GM19240 (cell line): ENCODE results near the gene LRRC4B.
A peak's percentile ranks its signal among the peaks of the same experiment; 100 is the strongest.
"Not testable (repeated sequence)": the region's sequence is repeated elsewhere in the genome, so short reads cannot be mapped to it uniquely, and the experiment has no call there.

Experiments used
- DNase-seq: peaks from one replicate; pipeline ENCODE4 v3.0.0; 2011; ENCODE audit warnings: low spot score; ENCODE audit not compliant: insufficient read length

Gene LRRC4B

DNA sequence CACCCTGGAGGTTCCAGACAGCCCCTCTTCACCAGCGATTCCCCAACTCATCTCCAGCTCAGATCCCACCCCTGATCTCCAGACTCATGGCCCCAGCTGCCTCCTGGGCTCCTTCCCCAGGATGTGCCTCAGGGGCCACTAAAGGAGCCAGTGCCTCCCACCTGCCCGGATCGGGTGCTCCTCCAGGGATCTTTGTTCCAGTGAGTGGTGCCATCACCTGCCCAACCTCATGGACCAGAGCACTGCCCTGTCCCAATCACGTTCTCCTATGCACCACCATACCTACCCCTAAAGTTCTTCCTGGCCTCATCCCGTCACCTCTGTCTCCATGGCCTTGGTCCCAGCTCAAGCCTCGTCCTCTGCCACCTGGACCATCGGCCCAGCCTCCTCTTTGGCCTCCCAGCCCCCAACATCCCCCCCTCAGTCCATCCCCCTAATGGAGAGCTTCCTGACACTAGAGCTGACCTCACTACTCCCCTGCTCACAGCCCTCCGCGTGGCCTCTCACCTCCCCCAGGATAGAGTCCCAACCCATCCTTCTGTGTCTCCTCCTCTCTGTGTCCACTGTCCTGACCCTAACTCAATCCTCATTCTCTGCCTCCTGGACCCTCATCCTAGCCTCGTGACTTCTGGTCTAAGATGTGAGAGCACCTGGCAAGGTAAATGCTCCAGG is 82.8 kb downstream of the LRRC4B start:
- DNase-seq = no peak

DNA sequence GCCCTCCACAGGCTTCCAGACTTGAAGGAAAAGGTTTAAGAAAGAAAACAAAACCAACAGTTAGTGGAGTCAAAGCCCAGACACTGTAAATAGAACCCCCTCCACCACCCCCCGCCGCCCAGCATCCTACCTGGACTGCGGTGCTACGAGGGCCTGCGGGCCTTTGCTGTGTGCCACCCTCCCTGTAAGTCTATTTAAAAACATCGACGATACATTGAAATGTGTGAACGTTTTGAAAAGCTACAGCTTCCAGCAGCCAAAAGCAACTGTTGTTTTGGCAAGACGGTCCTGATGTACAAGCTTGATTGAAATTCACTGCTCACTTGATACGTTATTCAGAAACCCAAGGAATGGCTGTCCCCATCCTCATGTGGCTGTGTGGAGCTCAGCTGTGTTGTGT is 85.3 kb downstream of the LRRC4B start:
- no peak for DNase-seq

DNA sequence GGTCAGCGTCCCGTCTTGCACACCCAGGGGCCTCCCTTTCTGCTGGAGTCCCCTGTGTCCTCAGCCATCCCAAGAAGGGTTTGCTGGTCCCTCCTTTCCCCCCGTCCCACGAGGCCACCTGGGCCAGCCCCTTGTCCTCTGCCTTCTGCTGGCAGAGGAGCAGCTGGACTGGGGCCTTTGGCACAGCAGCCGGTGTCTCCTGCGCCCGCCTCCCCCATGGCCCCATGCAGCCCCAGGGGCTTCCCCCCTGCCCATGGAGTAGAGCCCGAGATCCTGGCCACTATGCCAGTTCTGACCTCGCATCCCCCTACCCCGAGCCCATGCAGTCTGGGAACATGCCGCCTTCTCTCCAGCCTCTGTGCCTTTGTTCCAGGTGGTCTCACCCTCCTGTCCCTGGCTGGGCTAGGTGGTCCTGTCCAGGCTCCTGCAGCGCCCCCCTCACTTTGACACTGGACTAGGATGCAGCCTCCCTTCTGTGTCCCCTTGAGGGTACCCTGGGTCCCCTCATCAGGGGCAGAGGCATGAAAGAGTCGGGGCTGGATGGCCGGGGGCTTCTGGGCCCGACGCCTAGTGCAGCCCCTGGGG is 85.9 kb downstream of the LRRC4B start:
- DNase-seq = no peak

DNA sequence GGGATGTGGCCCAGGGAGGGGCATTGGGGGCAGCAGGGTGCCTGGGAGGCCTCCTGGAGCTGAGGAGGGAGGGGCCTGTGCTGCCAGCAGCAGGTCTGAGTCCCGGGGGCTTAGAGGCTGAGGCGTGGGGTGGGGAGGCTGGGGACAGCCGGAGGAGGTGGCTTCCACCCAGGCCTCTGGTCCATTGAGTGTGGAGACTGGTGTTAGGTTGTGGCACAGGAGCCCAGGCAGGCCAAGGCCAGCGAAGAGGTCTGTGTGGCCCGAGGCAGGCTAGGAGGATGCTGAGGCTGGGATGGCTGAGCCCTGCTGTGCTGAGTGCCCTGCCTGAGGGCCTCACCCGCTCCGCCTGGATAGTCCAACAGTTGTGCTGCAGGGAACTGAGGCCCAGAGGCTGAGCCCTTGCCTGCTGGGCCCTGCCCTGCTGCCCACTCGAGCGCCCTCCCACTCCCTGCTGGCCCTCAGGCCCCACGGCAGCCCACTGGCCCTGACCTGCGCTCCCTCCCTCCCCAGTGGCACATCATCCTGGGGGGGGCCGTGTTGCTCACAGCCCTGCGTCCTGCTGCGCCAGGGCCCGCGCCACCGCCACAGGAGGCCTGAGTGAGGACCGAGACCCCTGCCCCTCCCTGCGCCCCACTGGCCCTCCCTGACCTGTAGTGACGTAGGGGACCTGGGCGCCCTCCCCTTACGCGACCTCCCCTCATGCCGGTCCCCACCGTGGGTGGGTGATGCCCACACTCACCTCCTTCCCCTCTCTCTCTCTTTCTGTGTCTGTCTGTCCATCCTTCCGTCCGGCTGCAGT is 86.7 kb downstream of the LRRC4B start:
- no peak for DNase-seq

DNA sequence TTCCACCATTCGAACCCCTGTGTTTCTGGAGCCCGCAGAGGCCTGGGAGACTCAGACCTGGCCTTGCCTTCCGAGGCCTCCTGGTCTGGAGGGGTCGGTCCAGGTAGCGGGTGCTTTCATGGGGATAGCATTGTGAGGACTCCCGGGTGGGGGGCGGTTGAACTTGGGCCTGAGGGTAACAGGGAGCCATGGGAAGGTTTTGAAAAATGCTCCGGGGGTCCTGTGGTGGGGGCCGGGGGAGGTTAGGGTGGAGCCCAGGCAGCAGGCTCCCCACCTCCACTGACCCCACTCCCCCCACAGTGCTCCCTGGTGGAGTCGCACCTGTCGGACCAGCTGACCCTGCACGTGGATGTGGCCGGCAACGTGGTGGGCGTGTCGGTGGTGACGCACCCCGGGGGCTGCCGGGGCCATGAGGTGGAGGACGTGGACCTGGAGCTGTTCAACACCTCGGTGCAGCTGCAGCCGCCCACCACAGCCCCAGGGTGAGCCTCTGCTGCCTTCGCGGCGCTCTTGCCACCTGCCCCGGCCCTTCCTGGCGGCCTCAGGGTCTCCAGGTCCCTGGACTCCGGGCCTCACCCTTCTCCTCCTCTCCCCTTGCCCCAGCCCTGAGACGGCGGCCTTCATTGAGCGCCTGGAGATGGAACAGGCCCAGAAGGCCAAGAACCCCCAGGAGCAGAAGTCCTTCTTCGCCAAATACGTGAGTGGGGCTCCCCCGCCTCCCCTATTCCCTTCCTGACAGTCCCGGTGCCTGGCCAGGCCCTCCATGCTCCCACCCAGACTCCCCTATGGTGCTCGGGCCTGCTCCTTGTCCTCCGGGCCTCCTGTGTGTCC is 87.7 kb downstream of the LRRC4B start:
- no peak for DNase-seq

DNA sequence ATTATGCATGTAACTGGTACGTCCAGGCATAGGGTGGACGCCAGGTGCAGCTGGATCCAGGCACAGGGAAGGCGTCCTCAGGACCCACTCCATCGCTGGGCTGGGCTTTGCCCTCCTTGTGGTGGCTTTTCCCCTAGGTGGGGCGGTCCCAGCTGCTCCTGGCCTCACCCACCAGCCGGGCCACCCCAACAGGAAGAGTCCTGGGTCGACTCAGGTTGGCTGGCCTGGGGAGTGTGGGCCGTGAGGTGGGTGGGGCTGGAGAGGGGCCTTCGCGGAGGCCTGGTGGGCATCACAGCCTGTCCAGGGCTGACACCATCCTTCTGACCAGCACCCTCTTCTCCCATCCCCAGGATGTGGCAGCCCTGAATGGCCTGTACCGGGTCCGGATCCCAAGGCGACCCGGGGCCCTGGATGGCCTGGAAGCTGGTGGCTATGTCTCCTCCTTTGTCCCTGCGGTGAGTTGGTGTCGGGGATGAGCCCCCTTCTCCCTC is 88.4 kb downstream of the LRRC4B start:
- DNase-seq = no peak

DNA sequence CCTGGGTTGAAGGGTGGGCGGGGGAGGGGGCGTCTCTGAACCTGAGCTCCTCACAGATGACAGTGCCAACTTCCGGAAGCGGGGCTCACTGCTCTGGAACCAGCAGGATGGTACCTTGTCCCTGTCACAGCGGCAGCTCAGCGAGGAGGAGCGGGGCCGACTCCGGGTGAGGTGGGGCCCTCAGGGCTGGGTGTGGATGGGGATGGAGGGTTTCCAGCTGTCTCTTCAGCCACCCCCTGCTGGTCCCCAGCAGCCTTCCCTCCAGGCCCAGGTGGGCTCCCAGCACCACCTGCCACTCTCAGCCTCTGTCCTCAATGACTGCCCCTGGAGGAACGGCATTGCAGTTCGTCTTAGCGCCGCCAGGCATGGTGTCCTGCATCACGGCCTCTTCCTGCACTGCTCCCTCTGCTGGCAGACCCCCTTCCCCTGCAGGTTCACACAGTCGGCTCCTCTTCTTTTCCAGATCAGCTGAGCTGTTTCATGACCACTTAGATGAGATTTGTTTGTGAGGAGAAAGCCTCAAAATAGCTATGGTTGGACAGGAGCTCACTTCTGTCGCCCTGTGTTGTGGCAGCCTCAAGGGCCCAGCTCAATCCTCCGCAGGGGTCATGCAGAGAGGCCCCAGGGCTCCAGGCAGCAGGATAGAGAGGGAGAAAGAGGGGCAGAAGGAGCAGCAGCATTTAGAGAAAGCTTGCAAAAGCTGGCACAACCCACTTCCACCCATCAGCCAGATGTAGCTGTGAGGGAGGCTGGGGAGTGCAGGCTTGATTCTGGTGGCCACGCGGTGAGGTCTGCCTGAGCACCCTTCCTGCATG is 89.1 kb downstream of the LRRC4B start:
- DNase-seq = no peak

DNA sequence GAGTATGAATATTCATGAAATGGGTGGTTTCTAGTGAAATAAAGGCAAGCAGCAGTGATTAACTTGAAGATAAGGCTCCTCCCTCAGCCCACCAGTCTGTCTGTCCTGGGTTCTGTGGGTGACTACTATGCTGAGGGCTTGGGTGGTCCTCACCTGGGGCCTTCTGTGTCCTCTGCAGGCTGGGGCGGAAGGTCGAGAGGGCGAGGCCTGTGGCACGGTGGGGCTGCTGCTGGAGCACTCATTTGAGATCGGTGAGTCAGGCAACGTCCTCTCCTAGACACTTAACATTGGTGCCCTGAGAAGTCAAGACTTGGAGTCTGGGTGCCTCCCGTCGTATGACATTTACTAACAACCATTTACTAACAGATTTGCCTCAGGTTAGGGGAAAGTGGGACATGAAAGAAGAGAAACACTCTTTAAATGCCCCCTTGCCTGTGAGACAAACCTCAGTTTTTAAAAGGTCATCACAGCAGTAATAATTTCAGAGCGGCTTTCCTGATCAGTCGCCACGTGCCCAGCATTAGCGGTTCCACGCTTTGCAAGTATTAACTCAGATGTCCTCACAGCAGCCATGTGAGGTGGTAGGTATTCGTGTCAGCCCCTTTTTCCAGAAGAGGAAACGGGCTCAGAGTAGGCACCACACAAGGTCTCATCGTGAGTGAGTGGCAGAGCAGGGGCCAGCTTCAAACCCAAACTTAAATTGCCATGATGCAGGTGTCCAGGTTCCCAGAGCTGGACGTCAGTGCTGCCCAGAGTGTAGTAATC is 90.3 kb downstream of the LRRC4B start:
- DNase-seq = no peak

DNA sequence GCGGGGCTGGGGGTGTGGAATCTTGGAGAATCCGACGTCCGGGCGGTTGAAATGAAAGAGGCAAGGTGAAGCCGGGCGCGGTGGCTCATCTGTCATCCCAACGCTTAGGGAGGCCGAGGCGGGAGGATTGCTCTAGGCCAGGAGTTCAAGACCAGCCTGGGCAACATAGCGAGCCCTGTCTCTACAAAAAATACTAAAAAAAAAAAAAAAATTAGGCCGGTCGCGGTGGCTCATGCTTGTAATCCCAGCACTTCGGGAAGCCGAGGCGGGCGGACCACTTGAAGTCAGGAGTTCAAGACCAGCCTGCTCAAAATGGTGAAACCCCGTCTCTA is 91.4 kb downstream of the LRRC4B start:
- no peak for DNase-seq

DNA sequence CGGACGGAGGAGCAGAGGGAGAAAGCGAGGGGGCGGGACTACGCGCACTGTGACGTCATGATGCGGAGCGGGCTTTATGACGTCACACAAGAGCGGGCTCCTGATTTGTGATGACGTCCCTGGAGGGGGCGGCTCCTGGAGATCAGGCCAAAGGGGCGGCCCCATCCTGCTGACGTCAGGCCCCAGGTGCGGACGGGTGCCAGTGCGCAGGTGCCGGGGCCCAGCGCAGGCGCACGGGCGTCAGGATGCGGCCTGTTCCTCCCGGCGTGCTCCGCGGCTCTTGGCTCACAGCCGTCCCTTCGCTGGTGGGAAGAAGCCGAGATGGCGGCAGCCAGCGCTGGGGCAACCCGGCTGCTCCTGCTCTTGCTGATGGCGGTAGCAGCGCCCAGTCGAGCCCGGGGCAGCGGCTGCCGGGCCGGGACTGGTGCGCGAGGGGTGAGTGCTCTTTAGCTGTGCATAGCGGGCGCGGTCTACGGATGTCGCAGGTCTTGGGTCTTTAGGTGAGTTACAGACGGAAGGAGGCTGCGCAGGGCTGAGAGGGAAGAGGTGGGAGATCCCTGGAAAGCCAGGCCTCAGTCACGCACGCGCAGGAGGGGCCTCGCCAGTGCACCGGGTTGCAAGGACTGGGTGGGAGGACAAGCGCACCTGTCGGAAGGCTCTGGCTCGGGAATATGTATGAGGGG is 91.9 kb downstream of the LRRC4B start, which contains the start of the genes EMC10 and GARIN5A:
EMC10 (plus strand) TSS at position 284 of the 683 bp plus-strand sequence; CDS start at position 322, 38 bp downstream.
GARIN5A (minus strand) TSS at position 625 of the 683 bp plus-strand sequence; CDS start at position 165, 460 bp downstream.
- peak; percentile 100 for DNase-seq

DNA sequence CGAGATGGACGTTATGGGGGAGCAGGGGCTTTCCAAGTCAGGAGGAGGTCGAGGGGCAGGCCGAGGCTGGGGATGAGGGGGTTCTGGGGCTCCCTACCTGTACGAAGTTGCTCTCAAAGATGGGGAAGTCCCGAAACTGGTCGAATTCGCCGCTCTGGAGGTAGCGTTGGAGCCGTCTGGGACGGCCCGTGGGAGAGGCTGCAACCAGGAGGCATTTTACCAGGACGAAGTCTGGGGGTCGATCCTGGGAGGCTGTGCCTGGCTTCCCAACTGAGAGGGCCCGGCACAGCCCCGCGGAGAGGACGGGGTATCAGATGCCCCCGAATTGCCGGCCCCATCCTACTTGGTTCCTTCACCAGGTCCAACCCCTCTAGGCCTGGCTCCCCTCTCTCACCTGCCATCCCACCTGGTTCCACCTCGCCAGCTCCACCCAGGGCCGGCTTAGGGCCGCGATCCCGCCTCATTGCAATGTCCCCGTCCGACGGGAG is 92.5 kb downstream of the LRRC4B start:
- DNase-seq = no peak

DNA sequence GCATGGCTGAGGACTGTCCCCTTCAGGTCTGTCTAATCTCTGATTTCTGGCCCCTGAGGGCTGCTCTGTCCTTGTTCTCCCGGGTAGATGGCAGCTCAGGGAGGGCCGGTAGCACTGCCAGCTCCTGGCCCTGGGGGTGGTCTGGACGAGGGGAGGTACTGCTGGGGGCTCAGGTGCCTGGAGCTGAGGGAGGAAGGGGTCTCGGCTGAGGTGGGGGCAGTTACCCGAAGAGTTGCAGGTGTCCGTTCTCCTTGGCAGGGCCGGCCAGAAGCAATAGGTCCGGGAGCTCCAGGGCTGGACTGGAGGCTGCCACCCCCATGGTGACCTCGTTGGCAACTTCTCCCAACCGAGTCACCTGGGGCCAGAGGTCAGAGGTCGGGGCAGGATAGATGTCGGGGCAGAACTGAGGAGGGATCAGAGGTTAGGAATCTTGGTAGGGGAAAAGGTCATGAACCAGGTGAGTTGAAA is 93.1 kb downstream of the LRRC4B start:
- DNase-seq = no peak

DNA sequence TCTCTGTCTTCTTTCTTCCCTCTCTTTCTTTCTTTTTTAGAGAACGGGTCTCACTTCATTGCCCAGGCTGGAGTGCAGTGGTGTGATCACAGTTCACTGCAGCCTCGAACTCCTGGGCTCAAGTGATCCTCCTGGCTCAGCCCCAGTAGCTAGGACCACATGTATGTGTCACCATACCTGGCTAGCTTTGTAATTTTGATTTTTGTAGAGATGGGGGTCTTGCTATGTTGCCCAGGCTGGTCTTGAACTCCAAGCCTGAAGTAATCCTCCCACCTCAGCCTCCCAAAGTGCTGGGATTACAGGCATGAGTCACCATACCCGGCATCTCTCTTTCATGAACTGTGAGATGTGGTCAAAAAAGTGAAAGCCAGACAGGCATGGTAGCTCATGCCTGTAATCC is 94.9 kb downstream of the LRRC4B start:
- not testable (repeated sequence) for DNase-seq

DNA sequence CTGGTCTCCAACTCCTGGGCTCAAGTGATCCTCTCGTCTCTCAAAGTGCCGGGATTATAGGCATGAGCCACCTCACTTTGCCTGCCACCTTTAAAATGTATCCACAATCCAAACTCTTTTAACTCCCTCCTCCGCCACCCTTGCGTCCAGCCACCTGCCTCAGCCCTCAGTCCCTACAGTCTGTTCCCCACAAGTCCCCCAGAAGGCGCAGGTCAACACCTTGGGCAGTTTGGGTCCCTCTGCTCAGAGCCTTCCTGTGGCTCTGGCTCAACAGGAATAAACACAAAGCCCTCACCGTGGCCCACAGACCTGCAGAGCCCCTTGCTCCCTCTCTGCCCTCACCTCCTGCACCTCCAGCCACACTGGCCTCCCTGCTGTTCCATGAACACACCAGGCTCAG is 99.4 kb downstream of the LRRC4B start:
- DNase-seq = no peak

DNA sequence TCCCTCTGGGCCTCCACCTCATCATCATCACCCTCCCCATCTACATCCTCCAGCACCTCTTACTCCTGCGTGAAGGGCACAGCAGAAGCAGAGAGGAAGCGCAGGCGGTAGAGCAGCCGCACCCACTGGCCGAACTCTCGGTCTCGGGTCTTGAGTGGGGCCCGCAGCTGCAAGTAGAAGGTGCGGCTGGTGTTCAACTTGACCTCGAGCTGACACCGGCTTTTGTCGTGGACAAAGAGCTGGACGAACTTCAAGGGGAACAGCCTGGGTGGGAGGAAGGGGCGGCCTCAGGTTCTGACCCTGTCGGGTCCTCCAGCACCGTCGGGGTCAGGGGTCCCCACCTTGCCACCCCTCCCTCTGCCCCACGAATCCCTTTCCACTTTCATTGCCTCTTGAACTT is 100.7 kb downstream of the LRRC4B start:
- DNase-seq = no peak
